ENCODE measurements around the gene AXDND1. TPM values are rescaled to one million over a fixed set of nuclear protein-coding genes. Genes with fewer than 3 reads are reported as not detected.
"Not testable (repeated sequence)": the region's sequence is repeated elsewhere in the genome, so short reads cannot be mapped to it uniquely, and the experiment has no call there.

AXDND1 gene
- polyA plus RNA-seq, 3 donors, result 0.09 TPM; not detected in 2

DNA sequence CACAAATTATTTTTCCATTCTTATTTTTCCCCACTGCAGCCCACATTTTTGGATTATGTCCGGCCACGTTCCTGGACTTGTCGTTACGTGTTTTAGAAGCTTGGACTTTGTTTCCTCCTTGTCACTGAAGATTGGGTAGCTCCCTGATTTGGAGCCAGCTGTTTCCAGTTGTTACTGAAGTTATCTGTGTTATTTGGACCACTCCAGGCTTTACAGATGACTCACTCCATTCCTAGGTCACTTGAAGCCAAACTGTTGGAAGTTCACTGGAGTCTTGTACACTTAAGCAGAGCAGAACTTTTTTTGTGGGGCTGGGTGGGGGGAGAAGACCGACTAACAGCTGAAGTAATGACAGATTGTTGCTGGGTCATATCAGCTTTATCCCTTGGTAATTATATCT, 12.2 kb upstream of the AXDND1 start:
- Histone ChIP-seq H3K4me2 (replicated peaks; ENCODE audit: extremely low read depth, low read length, poor library complexity, severe bottlenecking) (no peak overlapping the region), H3K4me3 (replicated peaks in 1 of 3; ENCODE audit: low read depth in 2 of 3, low read length in 3 of 3) (no peak overlapping the region), H3K9ac (ENCODE audit: insufficient read depth, low read length, poor library complexity, severe bottlenecking) (no peak overlapping the region), H3K27me3 (ENCODE audit: control insufficient read depth in 2 of 2, insufficient read depth in 2 of 2, low read length in 2 of 2) (no peaks in the 10 kb centered on the region), H3K4me1 (ENCODE audit: control insufficient read depth in 1 of 2, insufficient read depth in 2 of 2, low read length in 2 of 2) (no peaks in the 10 kb centered on the region), H3K9me3 (replicated peaks in 1 of 2; ENCODE audit: control insufficient read depth in 1 of 2, insufficient read depth in 1 of 2, low read length in 2 of 2) (no peaks in the 10 kb centered on the region), H2AFZ (ENCODE audit: insufficient read depth, low read depth, low read length, poor library complexity, severe bottlenecking) (no peak overlapping the region), H4K20me1 (ENCODE audit: insufficient read depth, low read length) (no peaks in the 10 kb centered on the region), H3K36me3 (replicated peaks in 1 of 2; ENCODE audit: control insufficient read depth in 1 of 2, insufficient read depth in 2 of 2, low read length in 2 of 2) (peaks cover 61 to 87% of the 10 kb centered on the region in 2 donors), H3K79me2 (ENCODE audit: insufficient read depth, low read length) (no peaks in the 10 kb centered on the region), H3K27ac (ENCODE audit: low read depth in 1 of 2, low read length in 2 of 2) (no peak overlapping the region)
- Mint-ChIP-seq H3K27ac (peak overlapping the region in 2 of 7 donors; percentile 28 to 66), H3K27me3 (ENCODE audit: low read depth in 3 of 3) (peaks cover 0 to 1% (median 0%) of the 10 kb centered on the region in 3 donors), H3K4me3 (no peak overlapping the region), H3K9me3 (no peaks in the 10 kb centered on the region), H3K36me3 (peaks cover 64 to 69% of the 10 kb centered on the region in 2 donors), H3K4me1 (peaks cover 5% of the 10 kb centered on the region)
- TF ChIP-seq, protein P1, sequence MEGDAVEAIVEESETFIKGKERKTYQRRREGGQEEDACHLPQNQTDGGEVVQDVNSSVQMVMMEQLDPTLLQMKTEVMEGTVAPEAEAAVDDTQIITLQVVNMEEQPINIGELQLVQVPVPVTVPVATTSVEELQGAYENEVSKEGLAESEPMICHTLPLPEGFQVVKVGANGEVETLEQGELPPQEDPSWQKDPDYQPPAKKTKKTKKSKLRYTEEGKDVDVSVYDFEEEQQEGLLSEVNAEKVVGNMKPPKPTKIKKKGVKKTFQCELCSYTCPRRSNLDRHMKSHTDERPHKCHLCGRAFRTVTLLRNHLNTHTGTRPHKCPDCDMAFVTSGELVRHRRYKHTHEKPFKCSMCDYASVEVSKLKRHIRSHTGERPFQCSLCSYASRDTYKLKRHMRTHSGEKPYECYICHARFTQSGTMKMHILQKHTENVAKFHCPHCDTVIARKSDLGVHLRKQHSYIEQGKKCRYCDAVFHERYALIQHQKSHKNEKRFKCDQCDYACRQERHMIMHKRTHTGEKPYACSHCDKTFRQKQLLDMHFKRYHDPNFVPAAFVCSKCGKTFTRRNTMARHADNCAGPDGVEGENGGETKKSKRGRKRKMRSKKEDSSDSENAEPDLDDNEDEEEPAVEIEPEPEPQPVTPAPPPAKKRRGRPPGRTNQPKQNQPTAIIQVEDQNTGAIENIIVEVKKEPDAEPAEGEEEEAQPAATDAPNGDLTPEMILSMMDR (IDR thresholded peaks at IDR 0.05), result no peak
- WGBS (ENCODE audit: insufficient coverage), result 100% methylated on average over 3 of the region's 5 CpGs
- intact Hi-C loops (cut with micrococcal nuclease), result no loop called here
- no peak for DNase-seq

DNA sequence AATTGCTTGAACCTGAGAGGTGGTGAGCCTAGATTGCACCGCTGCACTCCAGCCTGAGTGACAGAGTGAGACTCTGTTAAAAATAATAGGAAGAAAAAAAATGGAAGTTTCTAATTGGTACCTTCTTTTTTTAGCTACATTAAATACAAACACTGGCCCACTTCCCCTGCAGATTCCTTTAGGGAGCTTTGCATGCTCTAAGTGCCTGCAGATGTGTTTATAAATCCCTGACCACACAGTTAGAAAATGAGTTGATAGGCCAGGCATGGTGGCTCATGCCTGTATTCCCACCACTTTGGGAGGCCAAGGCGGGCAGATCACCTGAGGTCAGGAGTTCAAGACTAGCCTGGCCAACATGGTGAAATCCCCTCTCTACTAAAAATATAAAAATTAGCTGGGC, 4.1 kb upstream of the AXDND1 start:
- not testable (repeated sequence) for H3K27ac ChIP-seq (ENCODE audit: low read depth in 1 of 2, low read length in 2 of 2); H3K4me3 ChIP-seq (replicated peaks in 1 of 3; ENCODE audit: low read depth in 2 of 3, low read length in 3 of 3); H3K9ac ChIP-seq (ENCODE audit: insufficient read depth, low read length, poor library complexity, severe bottlenecking); H3K4me3 Mint-ChIP-seq; H3K36me3 Mint-ChIP-seq; H3K79me2 ChIP-seq (ENCODE audit: insufficient read depth, low read length); H3K9me3 ChIP-seq (replicated peaks in 1 of 2; ENCODE audit: control insufficient read depth in 1 of 2, insufficient read depth in 1 of 2, low read length in 2 of 2); H4K20me1 ChIP-seq (ENCODE audit: insufficient read depth, low read length); H3K36me3 ChIP-seq (replicated peaks in 1 of 2; ENCODE audit: control insufficient read depth in 1 of 2, insufficient read depth in 2 of 2, low read length in 2 of 2); H3K9me3 Mint-ChIP-seq; H3K27me3 Mint-ChIP-seq (ENCODE audit: low read depth in 3 of 3); H2AFZ ChIP-seq (ENCODE audit: insufficient read depth, low read depth, low read length, poor library complexity, severe bottlenecking); H3K4me2 ChIP-seq (replicated peaks; ENCODE audit: extremely low read depth, low read length, poor library complexity, severe bottlenecking); DNase-seq; H3K27me3 ChIP-seq (ENCODE audit: control insufficient read depth in 2 of 2, insufficient read depth in 2 of 2, low read length in 2 of 2)
- peaks cover 11 to 13% of the 10 kb centered on the region in 2 donors for H3K4me1 ChIP-seq (ENCODE audit: control insufficient read depth in 1 of 2, insufficient read depth in 2 of 2, low read length in 2 of 2)
- Mint-ChIP-seq H3K27ac (peak overlapping the region in 1 of 7 donors; percentile 18), H3K4me1 (peaks cover 17% of the 10 kb centered on the region)
- WGBS (ENCODE audit: insufficient coverage), result 100% methylated on average over 1 of the region's 2 CpGs
- intact Hi-C loops (cut with micrococcal nuclease), result loop anchor here (5.0 to 10.0 kb wide), 3 partner anchors 64 to 237 kb away; partner anchors contain the start of gene ABL2 (in 1 of the 2)

Measured in CD14-positive monocyte (primary cell).